ENCODE measurements around the gene UROS.

UROS gene

DNA sequence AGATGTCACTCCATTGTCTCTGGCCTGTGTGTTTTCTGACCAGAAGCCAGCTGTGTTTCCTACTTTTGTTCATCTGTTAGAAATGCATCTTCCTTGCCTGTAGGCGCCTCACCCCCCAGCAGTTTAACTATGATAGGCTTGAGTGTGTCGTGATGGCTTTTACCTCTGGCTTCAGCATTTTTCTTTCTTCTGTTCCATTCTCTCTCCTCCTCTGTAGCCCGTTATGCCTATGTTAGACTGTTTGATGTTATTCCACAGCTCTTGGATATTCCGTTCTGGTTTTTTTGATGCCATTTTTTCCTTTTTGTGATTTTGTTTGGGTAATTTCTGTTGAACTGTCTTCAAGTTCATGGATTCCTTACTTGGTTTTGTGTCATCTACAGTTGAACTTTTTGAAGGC lies 65.3 kb downstream of the UROS start:
- no peak for DNase-seq

DNA sequence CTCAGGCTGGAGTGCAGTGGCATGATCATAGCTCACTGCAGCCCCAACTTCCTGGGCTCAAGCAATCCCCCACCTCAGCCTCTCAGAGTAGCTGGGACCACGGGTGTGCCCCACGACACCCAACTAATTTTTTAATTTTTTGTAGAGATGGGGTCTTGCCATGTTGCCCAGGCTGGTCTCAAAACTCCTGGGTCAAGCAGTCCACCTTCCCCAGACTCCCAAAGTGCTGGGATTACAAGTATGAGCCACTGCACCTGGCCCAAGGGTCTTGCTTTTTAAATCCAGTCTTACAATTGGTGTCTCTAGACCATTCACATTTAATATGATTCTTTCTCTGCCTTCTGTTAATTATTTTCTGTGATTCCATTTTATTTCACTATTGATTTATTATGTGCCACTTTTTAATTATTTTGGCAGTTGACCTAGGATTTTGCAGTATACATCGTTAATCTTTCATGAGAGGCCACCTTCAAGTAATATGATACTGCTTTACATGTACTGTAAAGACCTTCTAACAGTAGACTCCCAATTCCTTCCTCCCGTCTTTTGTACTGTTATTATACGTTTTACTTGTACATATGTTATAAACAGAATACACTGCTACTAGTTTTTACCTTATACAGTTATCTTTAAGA lies 66.1 kb downstream of the UROS start:
- DNase-seq = no peak

DNA sequence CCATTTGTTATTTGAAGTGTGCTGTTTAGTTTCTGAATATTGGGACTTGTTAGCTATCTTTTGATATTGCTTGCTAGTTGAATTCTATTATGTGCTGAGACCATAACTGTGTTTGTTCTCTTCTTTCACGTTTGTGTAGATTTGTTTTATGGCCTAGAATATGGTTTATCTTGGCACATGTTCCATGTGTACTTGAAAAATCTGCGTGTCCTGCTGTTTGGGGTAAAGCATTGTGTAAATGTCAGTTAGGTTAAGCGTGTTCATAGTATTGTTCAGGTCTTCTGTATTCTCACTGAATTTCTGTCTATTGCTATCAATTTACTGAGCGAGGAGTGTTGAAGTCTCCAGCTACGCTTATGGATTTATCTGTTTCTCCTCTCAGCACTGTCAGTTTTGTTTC lies 66.9 kb downstream of the UROS start:
- no peak for DNase-seq

DNA sequence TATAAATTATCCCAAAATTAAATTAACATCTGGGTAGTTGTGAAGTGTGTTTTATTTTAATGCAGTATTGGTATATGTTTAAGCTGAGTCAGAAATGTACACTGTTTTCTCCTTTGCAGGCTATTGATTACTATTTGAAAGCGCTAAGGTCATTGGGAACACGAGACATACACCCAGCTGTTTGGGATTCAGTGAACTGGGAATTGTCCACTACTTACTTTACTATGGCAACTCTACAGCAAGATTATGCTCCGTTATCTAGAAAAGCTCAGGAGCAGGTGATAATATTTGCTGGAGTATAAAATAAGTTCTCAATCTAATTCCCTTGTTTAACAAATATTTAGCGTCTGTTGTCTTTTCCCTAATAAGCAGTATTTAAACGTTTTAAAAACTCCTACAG lies 75.6 kb downstream of the UROS start:
- no peak for DNase-seq

DNA sequence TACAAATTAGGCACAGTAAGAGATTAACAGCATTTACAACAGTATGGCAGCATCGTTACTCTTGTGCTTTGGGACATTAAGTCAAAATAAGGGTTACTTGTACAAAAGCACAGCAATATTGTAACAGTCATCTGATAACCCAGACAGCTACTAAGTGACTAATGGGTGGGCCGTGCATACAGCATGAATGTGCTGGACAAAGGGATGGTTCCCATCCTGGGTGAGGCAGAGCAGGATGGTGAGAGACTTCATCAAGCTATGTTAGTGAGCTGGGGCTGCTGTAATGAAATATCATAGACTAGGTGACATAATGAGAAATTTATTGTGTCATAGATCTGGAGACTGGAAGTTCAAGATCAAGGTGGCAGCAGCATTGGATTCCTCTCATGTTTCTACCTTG lies 78.1 kb downstream of the UROS start:
- no peak for DNase-seq

DNA sequence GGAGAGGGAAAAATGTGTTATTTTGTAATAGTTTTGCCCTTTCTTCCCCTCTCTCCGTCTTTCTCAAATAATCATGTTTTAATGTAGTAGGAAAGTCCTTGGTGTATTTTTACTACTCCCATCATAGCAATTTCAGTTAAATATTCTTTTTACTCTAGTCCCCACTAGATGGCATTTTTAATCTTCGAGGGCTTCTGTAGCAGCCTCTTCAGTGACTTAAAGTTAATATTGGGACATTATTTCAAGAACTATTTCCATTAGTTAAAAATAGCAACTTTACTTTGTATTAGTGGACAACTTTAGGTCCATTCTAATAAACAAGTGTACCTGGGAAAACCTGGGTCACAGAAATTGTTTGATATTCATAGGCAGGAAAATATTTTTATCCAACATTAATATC lies 80.6 kb downstream of the UROS start:
- no peak for DNase-seq

DNA sequence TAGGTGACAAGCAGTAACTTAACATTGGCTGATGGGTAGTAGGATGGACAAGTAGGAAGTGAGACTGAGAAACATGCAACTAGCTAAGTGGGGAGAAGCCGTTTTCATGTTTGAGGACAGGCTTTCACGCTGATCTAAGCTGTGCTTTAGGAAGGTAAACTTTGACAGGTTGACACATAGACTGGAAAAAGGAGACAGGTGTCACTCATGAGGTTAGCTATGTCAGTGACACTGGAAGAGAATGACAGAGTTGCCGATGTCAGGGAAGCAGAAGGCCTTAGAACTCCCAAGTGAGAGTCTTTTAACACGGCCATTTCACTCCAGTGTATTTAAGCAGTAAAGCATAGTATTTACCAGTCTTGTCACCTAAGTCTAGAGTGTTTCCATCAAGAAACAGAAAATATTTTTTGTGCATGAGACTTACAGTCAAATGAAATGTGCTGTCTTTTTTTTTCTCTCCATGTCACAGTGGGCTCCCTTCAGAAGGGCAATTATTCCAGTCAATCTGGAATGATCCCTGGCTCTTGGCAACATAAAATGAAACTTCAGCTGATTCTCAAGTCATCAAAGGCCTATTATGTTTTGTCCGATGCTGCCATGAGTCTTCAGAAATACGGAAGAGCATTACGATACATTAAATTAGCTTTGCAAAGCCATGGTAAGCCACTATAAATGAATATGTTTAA lies 82.9 kb downstream of the UROS start:
- DNase-seq = no peak
